Neural progenitor cell (in vitro differentiated cells): ENCODE measurements around the gene ZBED4. TPM values are rescaled to one million over a fixed set of nuclear protein-coding genes. Genes with fewer than 3 reads are reported as not detected.

Source experiments
- DNase-seq: peaks from one replicate; pipeline ENCODE4 v3.0.0-alpha.2; 2016; ENCODE audit warnings: low spot score
- H2AFZ ChIP-seq: fragments of 200-600 bp; sonication (generic); replicated peaks from 2 replicates; pipeline ENCODE4 v1.6.1; 2016; ENCODE audit warnings: antibody characterized with exemption
- H3F3A ChIP-seq: fragments of 200-600 bp; sonication (generic); 2 replicates; pipeline ENCODE4 v1.6.1; 2016; ENCODE audit warnings: antibody characterized with exemption, low read depth
- H3K27ac ChIP-seq: fragments of 200-600 bp; sonication (generic); 2 replicates; pipeline ENCODE4 v1.5.1; 2016; ENCODE audit warnings: mild to moderate bottlenecking
- H3K27me3 ChIP-seq: fragments of 200-600 bp; sonication (generic); 2 replicates; pipeline ENCODE4 v1.6.1; 2016; ENCODE audit warnings: mild to moderate bottlenecking, moderate library complexity
- H3K36me3 ChIP-seq: fragments of 200-600 bp; sonication (generic); 2 replicates; pipeline ENCODE4 v1.5.1; 2016
- H3K4me1 ChIP-seq: fragments of 200-600 bp; sonication (generic); 2 replicates; pipeline ENCODE4 v1.6.1; 2016; ENCODE audit warnings: mixed run types
- H3K4me2 ChIP-seq: fragments of 200-600 bp; sonication (generic); 2 replicates; pipeline ENCODE4 v1.6.1; 2016
- H3K4me3 ChIP-seq: fragments of 200-600 bp; sonication (generic); 2 replicates; pipeline ENCODE4 v1.5.1; 2016
- H3K79me2 ChIP-seq: fragments of 200-600 bp; sonication (generic); 2 replicates; pipeline ENCODE4 v1.6.1; 2016; ENCODE audit warnings: low read depth
- H3K9ac ChIP-seq: fragments of 200-600 bp; sonication (generic); 2 replicates; pipeline ENCODE4 v1.6.1; 2016
- H3K9me3 ChIP-seq: fragments of 200-600 bp; sonication (generic); 2 replicates; pipeline ENCODE4 v1.5.1; 2016; ENCODE audit warnings: low read depth
- H4K20me1 ChIP-seq: fragments of 200-600 bp; sonication (generic); 2 replicates; pipeline ENCODE4 v1.6.1; 2016; ENCODE audit warnings: low read depth
- H3K27ac Mint-ChIP-seq: 3 replicates; pipeline ENCODE4 v1.8.0; 2021; ENCODE audit warnings: mixed read lengths
- H3K27me3 Mint-ChIP-seq: 2 replicates; pipeline ENCODE4 v1.8.0; 2022; ENCODE audit warnings: low read depth, mild to moderate bottlenecking, inconsistent platforms, moderate library complexity, mixed read lengths; ENCODE audit not compliant: insufficient read depth
- H3K36me3 Mint-ChIP-seq: 3 replicates; pipeline ENCODE4 v1.8.0; 2021; ENCODE audit warnings: mixed read lengths
- H3K4me1 Mint-ChIP-seq: 3 replicates; pipeline ENCODE4 v1.8.0; 2021; ENCODE audit warnings: mixed read lengths
- H3K4me3 Mint-ChIP-seq: 3 replicates; pipeline ENCODE4 v1.8.0; 2021; ENCODE audit warnings: mild to moderate bottlenecking, moderate library complexity, mixed read lengths
- H3K9me3 Mint-ChIP-seq: 3 replicates; pipeline ENCODE4 v1.8.0; 2020; ENCODE audit warnings: mixed read lengths
- EZH2 ChIP-seq: fragments of 200-600 bp; sonication (generic); IDR thresholded peaks from 2 replicates; pipeline ENCODE4 v1.6.1; 2017; ENCODE audit warnings: antibody characterized with exemption, mild to moderate bottlenecking, moderate library complexity
- EZH2phosphoT487 ChIP-seq: fragments of 200-600 bp; sonication (generic); IDR thresholded peaks from 2 replicates; pipeline ENCODE4 v1.6.1; 2017; ENCODE audit warnings: antibody characterized with exemption
- total RNA-seq: library from RNA; depleted of rRNA; stranded (reverse); fragments of >200 nt; gene quantifications from 2 replicates; pipeline ENCODE4 v1.2.3, GENCODE V29; 2015; ENCODE audit warnings: low replicate concordance
- TF ChIP-seq, protein P1 (sequence below): fragments of 200-600 bp; sonication (generic); IDR thresholded peaks from 2 replicates; pipeline ENCODE4 v1.5.1; 2017; ENCODE audit warnings: antibody characterized with exemption, mild to moderate bottlenecking

Gene ZBED4
- total RNA-seq, 1 donor from 2014 or later, result 23.1 TPM

DNA sequence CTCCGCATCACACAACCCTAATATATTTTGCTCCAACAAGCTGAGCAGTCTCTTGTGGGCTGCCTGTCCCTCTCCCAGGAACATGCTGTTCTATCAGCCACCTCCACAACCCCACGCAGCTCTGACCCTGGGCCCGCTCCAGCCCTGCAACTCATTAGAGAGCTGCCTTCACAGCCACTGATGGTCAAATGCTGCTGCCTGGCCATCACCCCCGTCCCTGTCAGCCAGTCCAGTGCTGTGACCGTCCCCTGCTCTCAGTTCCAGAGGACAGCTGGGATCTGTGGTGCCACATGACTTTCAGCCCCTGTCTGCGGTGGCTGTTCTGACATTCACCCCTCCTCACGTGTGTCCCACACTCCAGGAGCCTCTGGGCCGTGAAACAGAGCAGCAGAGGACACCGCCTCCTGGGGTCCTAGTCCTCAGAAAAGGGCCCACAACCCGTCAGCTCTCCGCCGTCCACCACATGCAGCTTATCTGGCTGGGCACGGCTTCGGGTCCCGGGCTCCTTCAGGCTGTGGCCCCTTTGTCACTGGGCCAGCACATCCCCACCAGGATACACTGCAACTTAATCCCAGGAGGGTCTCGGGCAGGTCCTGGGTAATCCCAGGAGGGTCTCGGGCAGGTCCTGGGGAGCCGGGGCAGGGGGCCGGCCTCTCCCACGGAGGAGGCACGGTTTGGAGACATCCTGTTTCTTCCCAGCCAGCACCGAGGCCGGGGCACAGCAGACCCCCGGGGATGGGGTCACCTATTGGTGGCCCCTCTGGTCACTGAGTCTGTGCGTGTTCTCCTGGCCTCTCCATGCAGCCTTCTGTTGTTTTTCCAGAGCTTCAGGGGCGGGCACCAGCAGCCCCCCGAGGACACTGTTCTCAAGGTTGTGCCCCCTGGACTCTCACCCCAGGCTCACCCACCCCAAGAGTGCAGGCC, 79.9 kb downstream of the ZBED4 start:
- Histone ChIP-seq H3K36me3 (no peaks in the 10 kb centered on the region), H4K20me1 (peaks cover 3% of the 10 kb centered on the region), H3K27ac (no peak overlapping the region), H3K9ac (no peak overlapping the region), H2AFZ (no peak overlapping the region), H3K79me2 (no peaks in the 10 kb centered on the region), H3K9me3 (no peaks in the 10 kb centered on the region), H3K4me2 (no peak overlapping the region), H3K4me3 (no peak overlapping the region), H3K4me1 (peaks cover 15% of the 10 kb centered on the region), H3F3A (peaks cover 4% of the 10 kb centered on the region), H3K27me3 (peaks cover 53% of the 10 kb centered on the region)
- Mint-ChIP-seq H3K27me3 (peaks cover 8% of the 10 kb centered on the region), H3K4me1 (peaks cover 13% of the 10 kb centered on the region), H3K9me3 (no peaks in the 10 kb centered on the region), H3K4me3 (peak overlapping the region; percentile 27), H3K36me3 (no peaks in the 10 kb centered on the region), H3K27ac (peak overlapping the region; percentile 61)
- TF ChIP-seq, protein P1, sequence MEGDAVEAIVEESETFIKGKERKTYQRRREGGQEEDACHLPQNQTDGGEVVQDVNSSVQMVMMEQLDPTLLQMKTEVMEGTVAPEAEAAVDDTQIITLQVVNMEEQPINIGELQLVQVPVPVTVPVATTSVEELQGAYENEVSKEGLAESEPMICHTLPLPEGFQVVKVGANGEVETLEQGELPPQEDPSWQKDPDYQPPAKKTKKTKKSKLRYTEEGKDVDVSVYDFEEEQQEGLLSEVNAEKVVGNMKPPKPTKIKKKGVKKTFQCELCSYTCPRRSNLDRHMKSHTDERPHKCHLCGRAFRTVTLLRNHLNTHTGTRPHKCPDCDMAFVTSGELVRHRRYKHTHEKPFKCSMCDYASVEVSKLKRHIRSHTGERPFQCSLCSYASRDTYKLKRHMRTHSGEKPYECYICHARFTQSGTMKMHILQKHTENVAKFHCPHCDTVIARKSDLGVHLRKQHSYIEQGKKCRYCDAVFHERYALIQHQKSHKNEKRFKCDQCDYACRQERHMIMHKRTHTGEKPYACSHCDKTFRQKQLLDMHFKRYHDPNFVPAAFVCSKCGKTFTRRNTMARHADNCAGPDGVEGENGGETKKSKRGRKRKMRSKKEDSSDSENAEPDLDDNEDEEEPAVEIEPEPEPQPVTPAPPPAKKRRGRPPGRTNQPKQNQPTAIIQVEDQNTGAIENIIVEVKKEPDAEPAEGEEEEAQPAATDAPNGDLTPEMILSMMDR, result no peak
- TF ChIP-seq EZH2 (no peak), EZH2phosphoT487 (no peak)
- no peak for DNase-seq

DNA sequence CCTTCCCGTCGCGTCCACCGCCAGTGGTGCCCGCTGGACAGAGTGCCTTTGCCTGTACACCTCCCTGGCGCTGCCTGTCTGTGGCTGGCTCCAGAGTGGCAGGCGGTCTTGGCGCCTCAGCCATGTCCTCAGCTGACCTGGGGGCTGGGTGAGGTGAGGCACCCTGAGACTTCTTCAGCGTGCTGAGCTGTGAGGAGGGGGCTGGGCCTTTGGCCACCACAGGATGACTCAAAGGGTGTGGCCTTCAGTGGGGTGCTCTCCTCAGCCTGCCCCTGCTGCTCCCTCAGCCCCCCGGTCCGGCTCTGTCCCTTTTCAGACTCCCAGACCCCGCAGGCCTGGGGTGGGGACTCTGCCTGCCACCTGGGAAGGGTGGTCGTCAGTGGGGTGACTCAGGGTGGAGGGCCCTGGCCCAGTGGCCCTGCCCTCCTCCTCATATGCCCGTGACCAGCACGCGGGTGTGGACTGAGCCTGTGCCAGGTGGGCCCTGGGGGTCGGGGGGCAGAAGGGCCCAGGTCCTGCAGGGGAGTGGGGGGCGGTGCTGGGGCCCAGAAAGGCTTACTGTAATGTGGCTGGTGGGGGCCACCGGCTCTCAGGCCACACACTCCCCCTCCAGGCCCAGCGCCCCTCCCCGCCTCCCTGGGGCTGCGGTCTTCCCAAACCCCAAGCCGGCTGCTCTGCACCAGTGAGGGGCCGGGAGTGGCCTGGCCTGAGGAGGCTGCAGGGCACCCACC, 80.7 kb downstream of the ZBED4 start:
- H3K4me3 ChIP-seq, result no peak overlapping the region
- no peaks in the 10 kb centered on the region for H3K9me3 ChIP-seq
- DNase-seq, result no peak
- H3K27ac Mint-ChIP-seq, result no peak overlapping the region
- H3K79me2 ChIP-seq, result no peaks in the 10 kb centered on the region
- peaks cover 8% of the 10 kb centered on the region for H3K27me3 Mint-ChIP-seq
- no peak overlapping the region for H2AFZ ChIP-seq
- H3F3A ChIP-seq, result peaks cover 4% of the 10 kb centered on the region
- TF ChIP-seq EZH2phosphoT487 (no peak), EZH2 (no peak)
- TF ChIP-seq, protein P1, result no peak
- no peak overlapping the region for H3K4me3 Mint-ChIP-seq
- peaks cover 3% of the 10 kb centered on the region for H4K20me1 ChIP-seq
- H3K4me1 Mint-ChIP-seq, result peaks cover 18% of the 10 kb centered on the region
- H3K4me2 ChIP-seq, result peak overlapping the region; percentile 76
- H3K27me3 ChIP-seq, result peaks cover 45% of the 10 kb centered on the region
- H3K36me3 ChIP-seq, result no peaks in the 10 kb centered on the region
- peaks cover 15% of the 10 kb centered on the region for H3K4me1 ChIP-seq
- no peaks in the 10 kb centered on the region for H3K9me3 Mint-ChIP-seq
- H3K9ac ChIP-seq, result no peak overlapping the region
- no peak overlapping the region for H3K27ac ChIP-seq
- H3K36me3 Mint-ChIP-seq, result no peaks in the 10 kb centered on the region

DNA sequence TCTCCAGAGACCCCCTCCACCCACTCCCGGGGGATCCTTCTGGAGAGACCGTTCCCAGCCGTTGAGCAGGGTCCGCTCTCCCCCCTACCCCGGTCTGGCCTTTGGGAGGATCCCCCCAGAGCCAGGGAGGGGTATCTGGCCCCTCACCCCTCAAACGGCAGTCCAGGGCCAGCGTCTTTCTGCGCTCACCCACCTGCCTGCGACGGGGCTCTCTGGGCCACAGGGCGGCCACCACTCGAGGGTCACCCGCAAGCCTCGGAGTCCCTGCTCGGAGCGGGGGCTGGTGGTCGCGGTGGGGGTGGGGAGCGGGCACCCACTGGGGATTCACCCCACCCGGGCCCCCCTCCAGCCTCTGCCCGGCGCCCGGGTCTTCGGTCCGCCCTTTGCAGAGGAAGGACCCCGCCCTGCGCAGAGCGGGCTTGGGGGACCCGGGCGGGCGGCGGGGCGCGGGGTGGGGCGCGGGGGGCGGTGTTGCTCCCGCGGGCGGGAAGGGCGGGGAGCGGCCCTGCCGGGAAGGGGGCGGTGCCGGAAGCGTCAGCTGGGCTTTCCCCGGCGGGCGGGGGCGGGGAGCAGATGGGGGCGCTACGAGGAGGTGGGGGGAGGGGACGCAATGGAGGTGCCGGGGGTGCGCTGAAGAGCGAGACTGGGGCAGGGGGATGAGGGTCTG, 81.4 kb downstream of the ZBED4 start:
- Mint-ChIP-seq H3K9me3 (no peaks in the 10 kb centered on the region), H3K27me3 (peaks cover 8% of the 10 kb centered on the region), H3K36me3 (no peaks in the 10 kb centered on the region), H3K4me1 (peaks cover 20% of the 10 kb centered on the region), H3K27ac (no peak overlapping the region), H3K4me3 (no peak overlapping the region)
- Histone ChIP-seq H3K4me2 (peak overlapping the region; percentile 76), H3K27me3 (peaks cover 38% of the 10 kb centered on the region), H3K27ac (no peak overlapping the region), H3K79me2 (no peaks in the 10 kb centered on the region), H4K20me1 (peaks cover 3% of the 10 kb centered on the region), H3K9ac (no peak overlapping the region), H3K4me3 (peak overlapping the region; percentile 37), H3K36me3 (no peaks in the 10 kb centered on the region), H3F3A (peaks cover 4% of the 10 kb centered on the region), H2AFZ (no peak overlapping the region), H3K4me1 (peaks cover 15% of the 10 kb centered on the region), H3K9me3 (no peaks in the 10 kb centered on the region)
- DNase-seq, result peak; percentile 65
- TF ChIP-seq EZH2phosphoT487, result no peak
- TF ChIP-seq, protein P1, result no peak
- TF ChIP-seq EZH2, result no peak
